Esophagus squamous epithelium (tissue), 4 donors: Measurements from ENCODE around the gene KCNAB3.

Experiments used
- CTCF ChIP-seq, 6 experiments: fragments of 450-650 bp in 4 of 6; fragments of 200-600 bp in 2 of 6; sonication (generic) in 2 of 6; IDR thresholded peaks; one replicate each; pipeline ENCODE4 v1.5.1; 2016 to 2019; ENCODE audit warnings: antibody characterized with exemption in 6 of 6, mild to moderate bottlenecking in 4 of 6, moderate library complexity in 4 of 6
- POLR2A ChIP-seq, 4 donors: fragments of 450-650 bp; IDR thresholded peaks; one replicate each; pipeline ENCODE4 v1.6.1; 2017; ENCODE audit warnings: antibody characterized with exemption in 4 of 4, mild to moderate bottlenecking in 4 of 4, moderate library complexity in 3 of 4

DNA sequence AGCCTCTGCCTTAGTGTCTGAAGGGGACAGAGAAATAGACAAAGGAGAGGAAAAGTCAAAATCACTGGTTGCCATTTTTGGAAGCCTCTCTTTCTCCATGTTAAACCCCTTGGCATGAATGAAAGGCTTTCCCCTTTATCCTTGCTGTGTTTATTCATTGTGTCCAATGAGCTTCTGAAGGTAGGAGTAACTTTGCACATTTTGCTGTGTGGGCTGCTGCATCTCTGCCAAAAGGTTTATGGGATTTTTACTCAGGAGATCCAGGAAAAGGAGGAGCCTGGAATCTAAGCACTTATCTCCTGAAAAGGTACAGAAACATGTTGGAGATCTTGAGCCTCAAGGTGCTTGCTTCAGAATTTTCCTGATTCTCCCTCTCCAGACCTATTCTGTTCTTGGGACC lies 6.2 kb upstream of the KCNAB3 start:
- TF ChIP-seq CTCF (IDR thresholded peaks at IDR 0.05) = no peak
- no peak for TF ChIP-seq POLR2A (IDR thresholded peaks at IDR 0.05)
